OCI-LY1 (cell line): ENCODE data around the gene BHMT.
"Not testable (repeated sequence)": the region's sequence is repeated elsewhere in the genome, so short reads cannot be mapped to it uniquely, and the experiment has no call there.

ENCODE experiments used
- H2AFZ ChIP-seq: fragments of 200-600 bp; sonication (generic), shearing (Covaris generic); 2 replicates; pipeline ENCODE4 v1.6.0; 2014; ENCODE audit warnings: antibody characterized with exemption, mild to moderate bottlenecking, low read length
- H3F3A ChIP-seq: fragments of 200-600 bp; sonication (generic), shearing (Covaris generic); 2 replicates; pipeline ENCODE4 v1.6.0; 2014; ENCODE audit warnings: mild to moderate bottlenecking, antibody characterized with exemption, low read length, moderate library complexity; ENCODE audit not compliant: insufficient read depth
- H3K27ac ChIP-seq: fragments of 200-600 bp; sonication (generic); 2 replicates; pipeline ENCODE4 v1.5.1; 2014; ENCODE audit warnings: low read length, mixed run types, mild to moderate bottlenecking, low read depth; ENCODE audit not compliant: poor library complexity, severe bottlenecking
- H3K27me3 ChIP-seq: fragments of 200-600 bp; sonication (generic); 2 replicates; pipeline ENCODE4 v1.6.0; 2014; ENCODE audit warnings: antibody characterized with exemption, mild to moderate bottlenecking, low read length, moderate library complexity; ENCODE audit not compliant: insufficient read depth
- H3K36me3 ChIP-seq: fragments of 200-600 bp; sonication (generic); 2 replicates; pipeline ENCODE4 v1.6.1; 2014; ENCODE audit warnings: mild to moderate bottlenecking, antibody characterized with exemption, low read length, moderate library complexity, mixed read lengths; ENCODE audit not compliant: insufficient read depth
- H3K4me1 ChIP-seq: fragments of 200-600 bp; sonication (generic); 2 replicates; pipeline ENCODE4 v1.5.1; 2014; ENCODE audit warnings: mild to moderate bottlenecking, low read length, moderate library complexity; ENCODE audit not compliant: insufficient read depth, severe bottlenecking
- H3K4me2 ChIP-seq: fragments of 200-600 bp; sonication (generic), shearing (Covaris generic); 2 replicates; pipeline ENCODE4 v1.6.1; 2014; ENCODE audit warnings: low read length
- H3K4me3 ChIP-seq: fragments of 200-600 bp; sonication (generic); 2 replicates; pipeline ENCODE4 v1.5.1; 2014; ENCODE audit warnings: low read length, low read depth, mild to moderate bottlenecking, mixed read lengths; ENCODE audit not compliant: poor library complexity, severe bottlenecking
- H3K79me2 ChIP-seq: fragments of 200-600 bp; shearing (Covaris generic); 2 replicates; pipeline ENCODE4 v1.6.1; 2016; ENCODE audit warnings: mixed run types, low read length, mixed read lengths; ENCODE audit not compliant: insufficient read depth
- H3K9ac ChIP-seq: fragments of 200-600 bp; sonication (generic), shearing (Covaris generic); 2 replicates; pipeline ENCODE4 v1.6.1; 2014; ENCODE audit warnings: mild to moderate bottlenecking, low read length, mixed read lengths
- H3K9me2 ChIP-seq: fragments of 200-600 bp; sonication (generic), shearing (Covaris generic); 2 replicates; pipeline ENCODE4 v1.6.1; 2014; ENCODE audit warnings: low read depth, mild to moderate bottlenecking, low read length, mixed read lengths
- H3K9me3 ChIP-seq: fragments of 200-600 bp; shearing (Covaris generic); 2 replicates; pipeline ENCODE4 v1.6.1; 2014; ENCODE audit warnings: low read length, mixed read lengths
- H4K20me1 ChIP-seq: fragments of 200-600 bp; sonication (generic), shearing (Covaris generic); 2 replicates; pipeline ENCODE4 v1.6.0; 2016; ENCODE audit warnings: mild to moderate bottlenecking, low read length; ENCODE audit not compliant: insufficient read depth
- CTCF ChIP-seq: fragments of 200-600 bp; sonication (generic), shearing (Covaris generic); IDR thresholded peaks from 2 replicates; pipeline ENCODE4 v1.5.1; 2017; ENCODE audit warnings: mild to moderate bottlenecking, antibody characterized with exemption, low read length, moderate library complexity, mixed read lengths
- EZH2 ChIP-seq: fragments of 200-600 bp; sonication (generic), shearing (Covaris generic); IDR thresholded peaks from 2 replicates; pipeline ENCODE4 v1.8.0; 2017; ENCODE audit warnings: borderline replicate concordance, mixed run types, mild to moderate bottlenecking, antibody characterized with exemption, low read length, moderate library complexity, mixed read lengths

BHMT gene

GRCh38 chr5:79151942-79152671, 40.5 kb downstream of the BHMT start:
- Histone ChIP-seq H3K27ac (no peak overlapping the region), H3K27me3 (0 out of 2 replicates have a peak, but pooled peaks cover 6% of the 10 kb centered on the region), H3K36me3 (no peaks in the 10 kb centered on the region), H3K79me2 (no peaks in the 10 kb centered on the region), H3K9ac (no peak overlapping the region), H3K9me2 (no peaks in the 10 kb centered on the region), H3K4me1 (no peaks in the 10 kb centered on the region), H3K4me2 (no peak overlapping the region), H3K4me3 (no peak overlapping the region), H3K9me3 (no peaks in the 10 kb centered on the region), H2AFZ (no peak overlapping the region), H4K20me1 (no peaks in the 10 kb centered on the region), H3F3A (no peaks in the 10 kb centered on the region)
- no peak for TF ChIP-seq CTCF

GRCh38 chr5:79157305-79157704, 45.7 kb downstream of the BHMT start:
- Histone ChIP-seq H3K4me1 (no peaks in the 10 kb centered on the region), H3K9ac (no peak overlapping the region), H4K20me1 (no peaks in the 10 kb centered on the region), H3K9me3 (no peaks in the 10 kb centered on the region), H3K27ac (no peak overlapping the region), H3K9me2 (no peaks in the 10 kb centered on the region), H3K4me3 (no peak overlapping the region), H3K36me3 (no peaks in the 10 kb centered on the region), H3K4me2 (no peak overlapping the region), H2AFZ (no peak overlapping the region), H3K79me2 (no peaks in the 10 kb centered on the region), H3F3A (no peaks in the 10 kb centered on the region), H3K27me3 (0 out of 2 replicates have a peak, but pooled peaks cover 6% of the 10 kb centered on the region)
- no peak for TF ChIP-seq EZH2
- no peak for TF ChIP-seq CTCF

GRCh38 chr5:79161647-79162046, 50.0 kb downstream of the BHMT start:
- not testable (repeated sequence) for H3K27ac ChIP-seq, H3K4me3 ChIP-seq, H2AFZ ChIP-seq

GRCh38 chr5:79168031-79168430, 56.4 kb downstream of the BHMT start:
- H3K9me2 ChIP-seq, result no peaks in the 10 kb centered on the region
- H3K27ac ChIP-seq, result no peak overlapping the region
- no peaks in the 10 kb centered on the region for H4K20me1 ChIP-seq
- no peaks in the 10 kb centered on the region for H3K79me2 ChIP-seq
- H3K4me1 ChIP-seq, result no peaks in the 10 kb centered on the region
- TF ChIP-seq CTCF, result no peak
- TF ChIP-seq EZH2, result no peak
- no peaks in the 10 kb centered on the region for H3K27me3 ChIP-seq
- no peaks in the 10 kb centered on the region for H3F3A ChIP-seq
- no peak overlapping the region for H3K4me3 ChIP-seq
- H3K36me3 ChIP-seq, result no peaks in the 10 kb centered on the region
- no peak overlapping the region for H3K9ac ChIP-seq
- H3K4me2 ChIP-seq, result no peak overlapping the region
- H3K9me3 ChIP-seq, result no peaks in the 10 kb centered on the region
- H2AFZ ChIP-seq, result no peak overlapping the region

More at GRCh38 chr5:79161647-79162046, 50.0 kb downstream of the BHMT start:
- H3F3A ChIP-seq, H3K27me3 ChIP-seq, H3K36me3 ChIP-seq, H3K9ac ChIP-seq, H3K4me1 ChIP-seq, H3K4me2 ChIP-seq, H4K20me1 ChIP-seq, H3K9me3 ChIP-seq, H3K79me2 ChIP-seq, H3K9me2 ChIP-seq: not testable (repeated sequence)
